Muscle layer of duodenum (tissue), 2 donors: ENCODE measurements around the gene RSAD1.

Experiments used
- H3K27ac ChIP-seq: one replicate; pipeline ENCODE4 v1.7.0; 2013; ENCODE audit warnings: mild to moderate bottlenecking, low read length
- H3K27me3 ChIP-seq: one replicate; pipeline ENCODE4 v1.7.0; 2013; ENCODE audit warnings: low read depth, mild to moderate bottlenecking, control low read depth, low read length
- H3K36me3 ChIP-seq, 2 donors: one replicate each; pipeline ENCODE4 v1.7.0; 2013; ENCODE audit warnings: low read length in 2 of 2, control low read depth in 1 of 2, mild to moderate bottlenecking in 1 of 2; ENCODE audit not compliant: insufficient read depth in 2 of 2, control insufficient read depth in 1 of 2
- H3K4me1 ChIP-seq, 2 donors: one replicate each; pipeline ENCODE4 v1.7.0; 2013; ENCODE audit warnings: low read length in 2 of 2, mild to moderate bottlenecking in 2 of 2, control low read depth in 1 of 2, moderate library complexity in 1 of 2; ENCODE audit not compliant: insufficient read depth in 2 of 2, control insufficient read depth in 1 of 2
- H3K4me3 ChIP-seq, 2 donors: one replicate each; pipeline ENCODE4 v1.7.0; 2013; ENCODE audit warnings: low read length in 2 of 2, low read depth in 1 of 2, mild to moderate bottlenecking in 1 of 2
- H3K9me3 ChIP-seq, 2 donors: one replicate each; pipeline ENCODE4 v1.7.0; 2013; ENCODE audit warnings: low read length in 2 of 2, control low read depth in 1 of 2, mild to moderate bottlenecking in 1 of 2; ENCODE audit not compliant: control insufficient read depth in 1 of 2
- donor health status: healthy.

Gene RSAD1

DNA sequence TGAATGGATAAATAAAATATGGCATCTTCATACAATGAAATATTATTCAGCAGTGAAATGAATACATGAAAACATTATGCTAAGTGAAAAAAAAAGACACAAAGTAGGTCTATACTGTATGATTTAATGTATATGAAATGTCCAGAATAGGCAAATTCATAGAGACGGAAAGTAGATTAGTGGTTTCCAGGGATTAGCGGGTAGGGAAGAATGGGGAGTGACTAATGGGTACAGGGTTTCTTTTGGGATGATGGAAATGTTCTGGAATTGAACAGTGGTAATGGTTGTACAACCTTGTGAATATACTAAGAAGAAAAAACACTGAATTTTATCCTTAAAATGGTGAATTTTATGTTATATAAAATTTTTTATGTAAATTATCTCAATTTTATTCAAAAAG lies 21.1 kb downstream of the RSAD1 start:
- no peaks in the 10 kb centered on the region for H3K9me3 ChIP-seq
- no peaks in the 10 kb centered on the region for H3K36me3 ChIP-seq
- H3K27me3 ChIP-seq, result no peaks in the 10 kb centered on the region
- H3K4me1 ChIP-seq, result no peaks in the 10 kb centered on the region
- no peak overlapping the region for H3K4me3 ChIP-seq
- H3K27ac ChIP-seq, result no peak overlapping the region

DNA sequence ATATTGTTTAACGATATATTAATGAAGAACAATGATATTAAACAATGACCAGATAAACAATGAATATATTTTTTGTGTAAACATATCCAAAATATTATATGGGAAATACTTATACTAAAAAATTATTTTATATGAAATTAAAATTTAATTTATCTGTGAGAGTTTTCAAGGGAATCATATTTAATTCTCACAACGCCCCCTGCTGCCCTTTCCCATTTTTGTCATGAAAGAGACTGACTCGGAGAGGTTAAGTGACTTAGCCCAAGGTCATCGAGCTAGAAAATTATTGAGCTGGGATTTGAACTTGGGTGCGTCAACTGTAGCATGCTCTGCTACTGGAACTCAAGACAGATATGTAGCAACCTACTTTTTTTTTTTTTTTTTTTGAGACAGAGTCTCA lies 22.4 kb downstream of the RSAD1 start:
- H3K4me3 ChIP-seq, result no peak overlapping the region
- no peak overlapping the region for H3K27ac ChIP-seq
- no peaks in the 10 kb centered on the region for H3K36me3 ChIP-seq
- H3K4me1 ChIP-seq, result no peaks in the 10 kb centered on the region
- no peaks in the 10 kb centered on the region for H3K27me3 ChIP-seq
- H3K9me3 ChIP-seq, result no peaks in the 10 kb centered on the region

DNA sequence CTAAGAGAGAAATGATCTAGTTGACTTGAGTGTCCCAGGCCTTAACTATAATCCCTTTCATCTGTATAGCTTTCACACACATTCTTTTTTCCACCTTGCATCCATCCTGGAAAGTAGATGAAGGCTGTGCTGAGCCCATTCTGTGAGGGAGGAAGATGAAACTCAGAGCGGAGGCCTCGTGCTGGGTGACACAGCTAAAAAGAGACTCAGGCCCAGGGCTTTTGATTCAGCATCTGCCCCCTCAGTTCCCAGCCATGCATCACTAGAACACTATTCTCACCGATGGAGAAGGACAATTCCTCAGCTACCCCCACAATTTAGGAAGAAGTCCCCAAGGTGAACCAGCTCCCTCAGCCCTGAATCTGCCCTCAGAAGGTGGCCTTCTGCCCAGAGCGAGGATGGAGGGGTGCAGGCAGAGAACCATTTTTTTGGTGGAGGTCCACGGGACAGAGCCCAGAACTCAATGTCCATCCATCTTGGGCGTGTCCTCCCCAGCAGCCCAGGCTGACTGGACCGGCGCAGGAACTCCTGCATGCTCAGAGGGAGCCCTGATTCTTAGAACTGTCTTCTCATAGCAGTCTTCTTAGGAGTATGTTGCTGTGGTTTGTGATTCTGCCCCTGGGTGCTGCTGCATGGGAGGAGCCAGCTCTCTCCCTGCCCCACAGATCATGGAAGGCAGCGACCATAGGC lies 23.8 kb downstream of the RSAD1 start:
- Histone ChIP-seq H3K36me3 (no peaks in the 10 kb centered on the region), H3K9me3 (no peaks in the 10 kb centered on the region), H3K4me3 (no peak overlapping the region), H3K4me1 (no peaks in the 10 kb centered on the region), H3K27me3 (no peaks in the 10 kb centered on the region), H3K27ac (peak overlapping the region; percentile 5)

DNA sequence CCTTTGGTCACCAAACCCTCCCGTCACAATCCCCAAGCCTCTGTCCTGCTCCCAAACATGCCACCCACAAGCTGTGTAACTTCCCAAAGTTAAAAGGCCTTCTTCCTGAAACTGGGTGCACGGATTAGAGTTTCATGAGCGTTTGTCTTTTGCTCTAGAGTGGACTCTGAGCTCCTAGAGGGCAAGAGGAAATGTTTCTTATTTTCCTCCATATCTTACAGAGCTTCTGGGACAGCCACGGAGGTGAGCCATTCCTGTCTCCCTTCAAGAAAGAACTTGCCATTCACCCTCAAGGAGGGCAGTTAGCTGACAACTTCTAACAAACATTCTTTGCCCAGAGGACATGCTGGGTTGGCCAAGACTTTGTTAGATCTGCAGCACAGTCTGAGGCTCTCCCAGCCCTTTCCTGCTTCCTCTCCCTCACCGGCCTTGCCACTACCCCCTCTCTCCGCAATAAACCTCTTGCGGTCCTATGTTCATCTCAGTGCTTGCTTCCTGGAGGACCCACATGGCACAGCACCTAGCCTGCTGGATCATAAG lies 27.0 kb downstream of the RSAD1 start:
- Histone ChIP-seq H3K4me1 (peaks cover 4 to 7% of the 10 kb centered on the region in 2 donors), H3K4me3 (no peak overlapping the region), H3K27ac (no peak overlapping the region), H3K27me3 (no peaks in the 10 kb centered on the region), H3K9me3 (no peaks in the 10 kb centered on the region), H3K36me3 (no peaks in the 10 kb centered on the region)

DNA sequence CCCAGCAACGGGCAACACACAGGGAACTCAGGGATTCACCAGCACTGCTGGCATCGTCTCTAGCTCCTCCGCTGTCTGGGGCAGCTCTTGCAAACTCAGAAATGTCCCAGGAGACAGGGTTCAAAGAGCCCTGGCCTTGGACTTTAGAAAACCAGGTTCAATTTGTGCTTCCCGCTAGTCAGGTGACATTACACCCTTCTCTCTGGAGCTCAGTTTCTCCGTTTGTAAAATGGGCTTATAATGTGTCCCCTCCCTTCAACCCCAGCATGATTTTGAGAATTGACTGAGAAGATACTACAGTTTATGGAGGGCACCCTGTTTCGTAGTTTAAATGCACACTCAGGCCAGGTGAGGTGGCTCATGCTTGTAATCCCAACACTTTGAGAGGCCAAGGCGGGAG lies 27.6 kb downstream of the RSAD1 start:
- no peaks in the 10 kb centered on the region for H3K36me3 ChIP-seq
- H3K4me1 ChIP-seq, result peaks cover 4 to 7% of the 10 kb centered on the region in 2 donors
- H3K9me3 ChIP-seq, result no peaks in the 10 kb centered on the region
- no peak overlapping the region for H3K27ac ChIP-seq
- H3K27me3 ChIP-seq, result no peaks in the 10 kb centered on the region
- no peak overlapping the region for H3K4me3 ChIP-seq

DNA sequence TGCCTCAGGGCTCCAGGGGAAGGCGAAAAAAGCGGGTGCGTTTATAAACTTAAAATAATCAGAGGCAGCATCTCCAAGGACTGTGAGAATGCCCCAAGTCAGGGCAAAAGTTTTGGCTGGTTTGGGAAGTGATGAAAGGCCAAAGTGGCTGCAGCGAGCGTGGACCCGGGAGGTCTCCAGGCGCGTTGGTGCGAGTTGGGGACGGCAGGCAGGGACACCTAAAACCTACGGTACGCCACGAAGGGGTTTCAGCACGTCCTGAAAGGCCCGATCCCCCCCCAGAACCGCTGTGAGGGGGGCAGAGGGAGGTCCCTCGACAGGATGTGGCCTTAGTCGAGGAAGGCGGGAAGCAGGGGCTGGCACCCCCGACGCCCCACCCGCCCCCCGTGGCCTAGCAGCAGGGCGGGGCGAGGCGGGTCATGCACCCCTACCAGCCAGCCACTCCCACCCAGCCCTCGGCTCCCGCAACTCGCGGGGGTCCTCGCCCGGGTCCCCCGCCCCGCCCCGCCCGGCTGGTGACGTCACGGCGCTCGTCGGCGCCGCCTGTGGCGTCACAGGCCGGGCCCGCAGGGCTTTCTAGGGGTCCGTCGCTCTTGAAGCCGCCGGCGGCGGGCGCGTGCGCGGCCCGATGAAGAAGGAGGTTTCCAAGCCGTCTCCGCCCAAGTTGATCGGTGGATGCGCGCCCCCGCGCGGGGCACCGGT lies 29.4 kb downstream of the RSAD1 start, which contains the start of gene MYCBPAP:
TSS of gene MYCBPAP (plus strand) at position 569 of the 702 bp plus-strand sequence. CDS start 236 bp downstream, outside the sequence.
- no peaks in the 10 kb centered on the region for H3K9me3 ChIP-seq
- H3K27me3 ChIP-seq, result no peaks in the 10 kb centered on the region
- H3K36me3 ChIP-seq, result no peaks in the 10 kb centered on the region
- H3K27ac ChIP-seq, result peak within 1 kb of the TSS; percentile 75
- peaks cover 4 to 7% of the 10 kb centered on the region in 2 donors for H3K4me1 ChIP-seq
- peak within 1 kb of the TSS; percentile 52 to 76 for H3K4me3 ChIP-seq

DNA sequence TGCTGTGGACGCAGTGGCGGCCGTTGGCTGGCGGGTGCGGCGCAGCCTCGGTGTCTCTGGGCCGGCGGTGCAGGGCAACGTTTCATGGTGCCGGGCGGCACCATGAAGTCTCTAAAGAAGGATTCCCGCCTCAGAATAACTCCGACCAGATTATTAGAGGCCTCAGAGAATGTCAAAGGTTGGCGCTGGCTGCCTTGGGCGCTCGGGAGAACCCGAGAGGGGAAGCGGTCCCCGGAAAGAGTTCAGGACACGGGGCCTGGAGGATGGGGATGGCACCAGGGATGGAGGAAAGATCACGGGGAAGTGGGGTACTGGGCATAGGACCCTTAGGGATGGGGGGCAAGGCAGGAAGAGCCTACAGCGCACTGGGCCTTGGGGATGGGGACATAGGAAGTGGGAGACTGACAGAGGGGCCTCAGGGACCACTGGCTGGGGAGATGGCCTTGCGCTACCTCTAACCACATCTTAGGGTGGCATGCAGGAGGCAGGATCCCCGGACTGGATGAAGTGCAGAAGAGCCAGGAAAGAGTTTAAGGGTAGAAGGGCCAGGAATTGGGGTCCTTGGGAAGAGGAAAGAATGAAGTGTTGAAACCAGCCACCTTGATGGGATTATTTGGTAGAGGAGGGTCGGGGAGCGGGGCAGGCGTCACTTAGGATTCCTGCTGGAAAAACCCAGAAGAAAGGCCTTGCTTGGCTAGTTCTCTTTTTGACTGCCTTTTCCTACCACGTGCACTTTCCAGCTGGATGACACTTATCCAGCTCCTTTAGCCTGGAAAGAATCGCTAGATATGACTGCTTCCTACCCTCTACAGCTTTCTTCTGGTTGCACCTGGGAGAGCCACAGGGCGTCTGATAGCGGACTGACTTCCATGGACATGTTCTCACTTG lies 30.2 kb downstream of the RSAD1 start:
- Histone ChIP-seq H3K27me3 (no peaks in the 10 kb centered on the region), H3K4me1 (peaks cover 4 to 7% of the 10 kb centered on the region in 2 donors), H3K27ac (peak overlapping the region; percentile 75), H3K36me3 (no peaks in the 10 kb centered on the region), H3K9me3 (no peaks in the 10 kb centered on the region), H3K4me3 (peak overlapping the region; percentile 52 to 76)

DNA sequence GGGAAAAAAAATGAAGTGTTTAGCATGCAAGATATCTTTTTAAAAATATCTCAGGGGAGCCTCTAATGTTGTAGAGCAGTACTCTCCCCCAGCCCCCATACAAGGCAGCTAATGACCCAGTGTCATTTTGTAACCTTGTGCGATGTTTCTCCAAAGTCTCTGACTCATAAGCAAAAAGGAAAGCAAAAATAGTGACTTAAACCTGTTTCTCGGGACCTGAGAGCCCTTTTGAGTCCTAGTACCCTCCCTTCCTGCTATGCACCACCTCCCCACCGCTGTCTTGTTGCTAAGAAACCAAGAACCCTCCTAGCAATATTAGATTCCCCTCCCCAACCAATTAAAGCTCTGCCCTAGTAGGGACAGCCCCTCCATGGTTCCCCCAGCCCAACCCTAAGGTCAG lies 32.4 kb downstream of the RSAD1 start:
- H3K27me3 ChIP-seq, result no peaks in the 10 kb centered on the region
- no peaks in the 10 kb centered on the region for H3K36me3 ChIP-seq
- H3K4me1 ChIP-seq, result peaks cover 7 to 8% of the 10 kb centered on the region in 2 donors
- H3K27ac ChIP-seq, result no peak overlapping the region
- H3K4me3 ChIP-seq, result no peak overlapping the region
- H3K9me3 ChIP-seq, result no peaks in the 10 kb centered on the region

DNA sequence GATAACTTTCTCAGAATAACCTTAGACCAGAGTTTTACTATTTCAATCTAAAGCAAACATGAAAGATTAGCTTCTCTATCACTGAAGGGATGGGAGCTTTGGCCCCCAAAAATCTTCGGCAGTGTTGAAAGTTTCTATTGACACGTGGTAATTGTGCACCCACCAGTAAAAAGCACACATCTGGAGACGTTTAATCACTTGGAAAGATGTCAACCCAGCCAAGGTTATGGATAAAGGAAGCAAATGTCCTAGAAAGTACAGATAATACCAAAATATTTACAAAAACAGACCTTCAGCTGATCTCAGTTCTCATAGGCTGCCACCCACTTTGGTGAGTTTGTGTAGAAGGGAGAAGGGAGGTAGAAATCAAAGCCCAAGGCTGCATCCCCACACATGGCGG lies 34.8 kb downstream of the RSAD1 start:
- Histone ChIP-seq H3K27ac (no peak overlapping the region), H3K4me3 (no peak overlapping the region), H3K9me3 (no peaks in the 10 kb centered on the region), H3K4me1 (peaks cover 7 to 8% of the 10 kb centered on the region in 2 donors), H3K27me3 (no peaks in the 10 kb centered on the region), H3K36me3 (no peaks in the 10 kb centered on the region)

DNA sequence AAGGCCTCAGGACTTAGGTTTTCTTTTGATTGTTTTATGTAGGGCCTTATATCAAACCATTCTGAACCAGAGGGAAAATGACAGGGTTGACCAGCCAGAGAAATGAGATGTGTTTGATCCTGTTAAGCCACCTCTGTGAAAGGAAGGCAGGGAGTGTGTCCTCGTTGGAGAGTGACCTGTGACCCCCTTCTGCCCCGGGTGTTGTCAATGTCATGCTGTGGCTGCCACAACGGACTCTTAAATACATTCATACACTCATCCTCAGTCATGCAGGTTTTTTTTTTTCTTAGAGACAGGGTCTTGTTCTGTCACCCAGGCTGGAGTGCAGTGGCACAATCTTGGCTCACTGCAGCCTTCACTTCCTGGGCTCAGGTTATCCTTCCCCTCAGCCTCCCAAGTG lies 35.7 kb downstream of the RSAD1 start:
- Histone ChIP-seq H3K4me3 (no peak overlapping the region), H3K36me3 (no peaks in the 10 kb centered on the region), H3K9me3 (no peaks in the 10 kb centered on the region), H3K27me3 (no peaks in the 10 kb centered on the region), H3K27ac (no peak overlapping the region), H3K4me1 (peaks cover 0 to 3% of the 10 kb centered on the region in 2 donors)
